Activated CD4-positive, alpha-beta T cell treated with anti-CD3 and anti-CD28 coated beads for 24 hours (primary cell): ENCODE results near the gene CAMSAP1.

Experiments
- DNase-seq, 2 donors: peaks; one replicate each; pipeline ENCODE4 v3.0.0-alpha.2; 2020; ENCODE audit warnings: low read depth in 2 of 2

The CAMSAP1 gene

DNA sequence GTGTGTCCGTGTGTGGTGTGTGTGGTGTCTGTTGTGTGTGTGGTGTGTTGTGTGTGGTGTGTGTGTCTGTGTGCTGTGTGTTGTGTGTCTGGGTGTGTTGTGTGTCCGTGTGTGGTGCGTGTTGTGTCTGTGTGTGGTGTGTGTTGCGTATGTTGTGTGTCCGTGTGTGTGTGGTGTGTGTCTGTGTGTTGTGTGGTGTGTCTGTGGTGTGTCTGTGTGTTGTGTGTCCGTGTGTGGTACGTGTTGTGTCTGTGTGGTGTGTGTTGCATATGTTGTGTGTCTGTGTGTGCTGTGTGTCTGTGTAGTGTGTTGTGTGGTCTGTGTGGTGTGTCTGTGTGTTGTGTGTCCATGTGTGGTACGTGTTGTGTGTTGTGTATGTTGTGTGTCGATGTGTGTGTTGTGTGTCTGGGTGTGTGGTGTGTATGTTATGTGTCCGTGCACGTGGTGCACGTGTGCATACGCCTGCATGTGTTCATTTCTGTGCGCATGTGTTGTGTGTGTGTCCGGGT lies 133.1 kb downstream of the CAMSAP1 start:
- no peak for DNase-seq

DNA sequence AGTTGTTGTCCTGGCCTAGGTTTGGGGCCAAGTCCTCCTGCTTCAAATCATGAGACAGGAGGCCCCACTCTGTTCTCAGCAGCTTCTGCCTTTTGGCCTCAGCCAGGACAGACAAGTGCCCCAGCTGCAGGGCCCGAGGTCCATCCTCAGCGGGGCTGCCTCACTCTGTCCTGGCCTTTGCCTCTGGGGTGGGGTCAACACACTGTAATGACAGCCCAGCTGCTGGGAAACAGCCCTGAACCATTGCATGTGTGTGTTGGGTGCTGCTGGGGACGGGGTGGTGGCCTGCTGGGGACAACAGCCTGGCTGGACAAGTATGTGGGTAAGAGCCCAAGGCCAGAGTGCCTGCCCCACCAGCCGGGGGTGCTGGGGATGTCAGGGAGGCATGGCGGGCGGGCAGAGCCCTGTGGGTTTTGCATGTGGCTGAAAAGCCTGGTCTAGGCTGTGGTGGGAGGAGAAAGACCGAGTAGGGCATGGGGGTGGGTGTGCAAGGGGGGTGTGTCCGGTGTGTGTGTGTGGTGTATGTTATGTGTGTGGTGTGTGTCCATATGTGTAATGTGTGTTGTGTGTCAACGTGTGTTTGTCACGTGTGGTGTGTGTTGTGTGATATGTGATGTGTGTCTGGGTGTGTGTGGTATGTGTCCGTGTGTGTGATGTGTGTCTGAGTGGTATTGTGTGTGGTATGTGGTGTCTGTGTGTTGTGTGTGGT lies 133.7 kb downstream of the CAMSAP1 start:
- no peak for DNase-seq

DNA sequence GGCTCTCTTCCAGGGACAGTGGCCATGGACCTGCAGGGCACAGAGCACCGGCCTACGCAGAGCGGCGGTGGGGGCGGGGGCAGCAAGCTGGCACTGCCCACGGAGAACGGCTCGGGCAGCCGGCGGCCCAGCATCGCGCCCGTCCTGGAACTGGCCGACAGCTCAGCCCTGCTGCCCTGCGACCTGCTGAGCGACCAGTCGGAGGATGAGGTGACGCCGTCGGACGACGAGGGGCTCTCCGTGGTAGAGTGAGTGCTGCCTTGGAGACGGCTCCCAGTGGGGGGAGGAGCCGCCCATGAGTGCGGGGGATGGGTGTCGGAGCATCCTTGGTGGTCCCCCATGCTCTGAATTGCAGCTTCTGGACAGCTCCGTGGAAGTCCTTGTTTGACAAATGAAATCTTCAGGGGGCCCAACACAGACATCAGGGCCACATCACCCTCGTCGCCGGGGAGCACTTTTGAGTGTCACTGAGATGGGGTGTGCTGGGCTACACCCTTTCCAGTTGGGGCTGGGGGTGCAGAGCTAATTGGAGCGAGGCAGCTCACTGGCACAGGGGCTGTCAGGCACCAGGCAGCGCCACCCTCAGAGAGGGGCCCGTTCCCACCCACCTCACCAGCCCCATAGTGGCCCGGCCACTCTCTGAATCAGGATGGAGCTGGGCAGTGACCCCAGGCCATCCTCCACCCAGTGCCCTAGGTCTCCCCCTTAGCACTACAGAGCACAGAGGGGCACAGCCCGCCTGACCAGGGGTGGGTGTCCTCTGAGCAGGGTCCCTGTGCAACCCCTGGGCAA lies 134.4 kb downstream of the CAMSAP1 start:
- no peak for DNase-seq

DNA sequence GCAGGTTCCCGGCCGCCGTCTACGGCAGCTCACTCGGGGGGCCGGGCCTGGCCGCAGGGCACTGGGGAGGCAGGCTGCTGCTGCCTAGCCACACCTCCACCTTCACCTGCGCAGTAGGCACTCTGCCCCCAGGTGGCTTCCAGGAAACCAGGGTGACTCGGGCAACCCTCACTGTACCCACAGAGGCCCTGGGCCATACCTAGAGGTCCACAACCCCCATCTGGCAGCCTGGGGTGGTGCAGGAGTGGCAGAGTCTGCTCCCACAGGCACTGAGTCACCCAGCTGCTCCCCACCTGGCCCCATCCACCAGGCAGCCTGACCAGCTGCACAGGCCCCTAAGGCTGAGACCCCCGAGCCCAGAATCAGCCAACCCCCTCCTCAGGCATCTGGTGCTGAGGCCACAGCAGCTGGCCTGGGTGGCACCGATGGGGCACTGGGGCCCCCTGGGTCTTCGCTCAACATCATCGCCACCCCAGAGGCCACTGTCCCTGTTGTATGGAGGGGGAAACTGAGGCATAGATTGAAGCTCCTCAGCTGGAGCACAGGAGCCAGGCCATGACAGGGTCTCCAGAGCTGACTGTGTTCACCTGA lies 135.2 kb downstream of the CAMSAP1 start:
- DNase-seq, result no peak

DNA sequence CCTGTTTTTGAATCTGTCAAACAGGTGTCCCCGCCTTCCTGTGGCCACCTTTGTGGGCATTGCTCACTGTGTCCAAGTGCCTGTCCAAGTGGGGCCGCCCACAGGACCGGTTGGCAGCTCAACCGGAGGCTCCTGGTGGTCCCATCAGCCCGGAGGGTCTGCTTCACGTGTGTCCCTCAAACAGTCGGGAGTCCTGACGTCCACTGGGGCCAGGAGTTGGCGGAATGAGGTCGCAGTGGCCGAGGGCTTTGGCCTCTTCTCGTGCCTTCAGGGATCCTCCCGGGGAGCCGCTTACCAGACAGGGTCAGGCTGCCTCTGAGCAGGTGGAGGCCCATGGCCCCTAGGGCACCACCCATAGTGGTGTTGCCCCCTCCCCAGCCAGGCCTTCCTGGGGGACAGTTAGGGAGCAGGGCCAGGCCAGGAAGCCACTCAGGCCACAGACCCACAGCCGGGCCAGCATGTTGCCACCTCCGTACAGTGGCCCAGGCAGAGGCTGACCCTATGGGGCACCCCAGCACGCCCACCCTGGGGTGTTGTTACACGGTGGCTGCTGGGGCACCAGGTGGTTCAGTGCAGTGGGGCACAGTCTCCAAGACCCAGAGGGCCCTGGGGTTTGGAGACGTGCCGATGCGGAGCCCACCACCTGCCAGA lies 135.8 kb downstream of the CAMSAP1 start:
- DNase-seq, result no peak

DNA sequence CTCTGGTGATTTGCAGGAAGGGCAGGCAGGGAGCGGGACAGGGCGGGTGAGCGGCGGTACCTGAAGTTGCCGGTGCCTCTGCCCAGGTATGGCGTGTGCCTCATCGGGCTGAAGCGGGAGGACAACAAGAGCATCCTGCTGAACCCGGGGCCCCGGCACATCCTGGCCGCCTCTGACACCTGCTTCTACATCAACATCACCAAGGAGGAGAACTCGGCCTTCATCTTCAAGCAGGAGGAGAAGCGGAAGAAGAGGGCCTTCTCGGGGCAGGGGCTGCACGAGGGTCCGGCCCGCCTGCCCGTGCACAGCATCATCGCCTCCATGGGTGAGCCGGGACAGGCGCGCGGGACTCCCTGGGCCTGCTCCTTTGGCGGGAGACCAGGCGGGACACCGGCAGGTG lies 136.6 kb downstream of the CAMSAP1 start:
- DNase-seq, result no peak

DNA sequence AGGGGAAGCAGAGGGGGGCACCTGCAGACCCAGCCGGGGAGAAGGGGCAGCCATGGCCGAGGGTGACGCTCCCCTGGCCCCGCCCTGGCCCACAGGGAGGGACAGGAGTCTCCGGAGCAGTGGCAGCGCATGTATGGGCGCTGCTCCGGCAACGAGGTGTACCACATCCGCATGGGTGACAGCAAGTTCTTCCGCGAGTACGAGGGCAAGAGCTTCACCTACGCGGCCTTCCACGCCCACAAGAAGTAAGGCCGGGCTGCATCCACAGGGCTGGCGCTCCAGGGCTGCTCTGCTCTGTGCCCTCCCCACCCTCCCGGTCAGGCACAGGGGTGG lies 137.2 kb downstream of the CAMSAP1 start:
- DNase-seq, result no peak

DNA sequence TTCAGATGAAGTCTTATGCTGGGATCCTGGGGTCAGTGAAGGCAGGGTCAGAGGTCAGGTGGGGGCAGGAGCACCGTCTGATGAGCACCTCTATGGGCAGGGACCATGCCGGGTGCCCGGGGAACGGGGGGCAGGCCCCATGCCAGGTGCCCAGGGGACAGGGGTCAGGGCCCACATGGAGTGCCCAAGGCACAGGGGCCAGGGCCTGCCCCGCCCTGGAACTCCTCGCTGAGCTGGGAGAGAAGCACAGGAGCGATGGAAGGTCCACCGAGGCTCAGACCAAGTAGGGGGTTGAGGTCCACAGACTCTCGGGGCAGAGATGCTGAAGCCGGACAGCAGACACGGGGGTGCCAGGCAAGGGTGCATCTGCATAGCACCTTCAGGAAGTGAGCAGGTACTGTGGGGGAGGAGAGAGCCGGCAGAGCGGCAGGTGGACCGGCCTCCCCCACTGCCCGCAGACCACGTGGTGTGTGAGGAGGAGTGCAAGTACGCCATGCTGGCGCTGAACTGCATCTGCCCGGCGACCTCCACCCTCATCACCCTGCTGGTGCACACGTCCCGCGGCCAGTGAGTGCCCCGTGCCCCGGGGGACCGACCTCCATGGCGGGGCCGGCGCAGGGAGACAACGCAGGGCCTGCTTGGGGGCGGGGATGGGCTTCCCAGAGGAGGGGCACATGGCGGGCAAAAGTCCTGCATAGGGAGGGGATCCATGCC lies 137.7 kb downstream of the CAMSAP1 start:
- no peak for DNase-seq

DNA sequence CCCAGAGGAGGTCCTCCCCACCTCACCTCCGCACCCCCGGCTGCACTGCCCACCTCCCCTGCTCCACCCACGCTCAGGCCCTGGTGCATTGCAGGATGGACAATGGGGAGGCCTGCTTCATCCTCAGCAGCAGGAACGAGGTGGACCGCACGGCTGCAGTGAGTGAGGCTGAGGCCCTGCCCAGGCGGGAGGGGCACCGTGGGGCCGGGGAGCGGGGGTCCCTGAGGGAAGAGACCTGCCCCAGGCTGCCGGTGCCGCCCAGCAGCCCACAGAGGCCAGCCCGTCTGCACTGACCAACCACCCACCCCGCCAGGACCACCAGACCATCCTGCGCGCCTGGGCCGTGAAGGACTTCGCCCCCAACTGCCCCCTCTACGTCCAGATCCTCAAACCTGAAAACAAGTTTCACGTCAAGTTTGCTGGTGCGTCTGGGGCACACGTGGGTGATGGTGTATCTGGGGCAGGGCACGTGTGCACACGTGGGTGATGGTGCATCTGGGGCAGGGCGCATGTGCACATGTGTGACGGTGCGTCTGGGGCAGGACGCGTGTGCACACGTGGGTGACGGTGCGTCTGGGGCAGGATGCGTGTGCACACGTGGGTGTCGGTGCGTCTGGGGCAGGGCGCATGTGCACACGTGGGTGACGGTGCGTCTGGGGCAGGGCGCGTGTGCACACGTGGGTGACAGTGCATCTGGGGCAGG lies 138.7 kb downstream of the CAMSAP1 start:
- no peak for DNase-seq

DNA sequence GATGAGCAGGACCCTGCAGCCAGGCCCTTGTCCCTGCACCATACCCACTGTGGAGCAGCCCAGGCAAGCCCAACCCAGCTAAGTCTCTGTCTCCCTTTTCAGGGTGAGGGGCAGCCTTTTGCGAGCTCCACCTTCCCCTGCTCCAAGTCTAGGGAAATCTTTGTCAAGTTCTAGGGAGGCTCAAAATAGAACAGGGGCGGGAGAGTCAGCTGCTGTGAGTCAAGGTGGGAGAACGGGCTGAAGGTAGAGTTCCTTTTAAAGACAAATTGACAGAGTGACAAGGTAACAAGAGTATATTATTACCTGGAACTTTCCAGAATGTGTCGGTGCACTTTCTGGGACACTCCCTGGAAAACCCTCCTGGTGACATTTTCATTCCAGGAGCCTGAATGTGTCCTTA lies 140.6 kb downstream of the CAMSAP1 start:
- DNase-seq, result no peak

DNA sequence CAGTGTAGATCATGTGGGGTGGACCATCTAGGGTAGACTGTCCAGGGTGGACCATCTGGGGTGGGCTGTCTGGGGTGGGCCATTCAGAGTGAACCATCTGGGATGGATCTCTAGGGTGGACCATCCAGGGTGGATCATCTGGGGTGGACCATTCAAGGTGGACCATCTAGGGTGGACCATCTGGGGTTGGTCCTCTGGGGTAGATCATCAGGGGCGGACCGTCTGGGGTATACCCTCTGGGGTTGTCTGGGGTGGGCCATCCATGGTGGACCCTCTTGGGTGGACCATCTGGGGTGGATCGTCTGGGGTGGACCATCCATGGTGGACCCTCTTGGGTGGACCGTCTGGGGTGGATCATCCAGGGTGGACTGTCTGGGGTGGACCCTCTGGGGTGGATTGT lies 141.1 kb downstream of the CAMSAP1 start:
- no peak for DNase-seq

DNA sequence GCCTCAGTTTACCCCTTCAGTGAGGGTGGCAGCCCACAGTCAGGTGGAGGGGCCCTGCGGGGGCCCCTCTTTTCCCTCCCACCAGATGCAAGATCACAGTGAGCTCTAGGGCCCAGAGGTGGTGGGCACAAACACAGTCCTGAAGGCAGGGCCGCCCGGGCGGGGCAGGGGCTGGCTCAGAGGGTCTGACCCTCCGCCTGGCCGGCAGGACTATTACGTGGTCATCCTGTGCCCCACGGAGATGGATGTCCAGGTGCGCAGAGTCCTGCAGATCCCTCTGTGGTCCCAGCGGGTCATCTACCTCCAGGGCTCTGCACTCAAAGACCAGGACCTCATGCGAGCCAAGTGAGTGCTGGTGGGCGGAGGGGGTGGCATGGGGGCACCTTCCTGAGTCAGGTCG lies 141.9 kb downstream of the CAMSAP1 start:
- no peak for DNase-seq

DNA sequence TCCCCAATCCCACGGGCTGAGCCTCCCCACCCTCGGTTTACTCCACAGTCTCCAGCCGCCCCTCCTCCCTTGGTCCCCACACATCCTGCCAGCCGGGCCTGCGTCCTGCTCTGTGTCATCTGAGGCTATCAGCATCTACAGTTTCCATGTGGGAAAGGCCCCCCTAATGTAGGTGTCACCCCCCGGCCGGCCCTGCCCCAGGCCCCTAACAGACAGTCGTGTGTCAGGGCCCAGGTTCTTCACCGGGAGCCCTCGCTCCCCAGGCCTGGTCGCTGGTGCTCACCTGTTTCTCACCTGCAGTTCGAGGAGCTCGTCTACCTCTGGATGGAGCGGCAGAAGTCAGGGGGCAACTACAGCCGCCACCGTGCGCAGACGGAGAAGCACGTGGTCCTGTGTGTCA lies 142.6 kb downstream of the CAMSAP1 start:
- no peak for DNase-seq

DNA sequence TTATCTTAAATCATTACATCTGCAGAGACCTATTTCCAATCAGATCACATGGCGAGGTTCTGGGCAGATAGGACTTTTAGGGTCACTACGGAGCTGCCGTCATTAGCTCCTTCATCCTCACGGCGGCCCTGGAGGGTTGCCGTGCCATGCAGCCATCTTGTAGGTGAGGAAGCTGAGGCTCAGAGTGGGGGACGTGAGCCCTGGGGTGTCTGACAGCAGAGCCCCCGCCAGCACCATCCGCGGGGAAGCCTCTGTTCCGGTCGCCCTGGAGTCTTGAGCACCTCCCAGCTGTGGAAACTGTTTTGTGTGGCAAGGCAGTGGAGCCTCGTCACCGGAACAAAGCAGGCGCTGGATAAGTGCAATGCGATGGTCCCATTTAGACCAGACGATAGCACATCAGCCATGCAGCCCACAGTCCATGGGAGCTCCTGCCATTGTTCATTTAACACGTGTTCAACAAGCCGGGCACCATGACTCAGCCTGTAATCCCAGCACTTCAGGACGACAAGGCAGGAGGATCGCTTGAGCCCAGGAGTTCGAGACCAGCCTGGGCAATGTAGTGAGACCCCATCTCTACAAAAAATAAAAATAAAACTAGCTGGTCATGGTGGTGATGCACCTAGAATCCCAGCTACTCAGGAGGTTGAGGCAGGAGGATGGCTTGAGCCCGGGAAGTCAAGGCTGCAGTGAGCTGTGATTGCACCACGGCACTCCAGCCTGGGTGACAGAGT lies 143.5 kb downstream of the CAMSAP1 start:
- DNase-seq, result no peak

DNA sequence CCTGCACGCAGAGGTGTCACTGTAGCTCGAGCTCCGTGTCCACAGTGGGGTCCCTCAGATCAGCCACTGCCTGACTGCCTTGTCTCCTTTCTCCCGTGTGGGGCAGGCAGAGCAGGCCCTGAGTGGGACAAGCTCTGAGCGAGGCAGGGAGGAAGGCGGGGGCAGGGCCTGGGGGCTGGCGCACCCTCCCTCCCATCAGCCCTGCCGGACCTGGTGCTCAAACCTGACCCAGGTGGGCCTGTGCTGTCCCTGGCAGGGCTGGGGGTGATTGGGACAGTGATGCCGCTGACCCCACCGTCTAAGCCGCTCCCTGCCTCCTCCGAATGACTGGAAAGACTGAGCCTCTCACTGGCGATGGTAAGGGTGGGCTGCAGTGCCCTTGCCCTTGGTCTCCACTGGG lies 144.4 kb downstream of the CAMSAP1 start:
- no peak for DNase-seq

DNA sequence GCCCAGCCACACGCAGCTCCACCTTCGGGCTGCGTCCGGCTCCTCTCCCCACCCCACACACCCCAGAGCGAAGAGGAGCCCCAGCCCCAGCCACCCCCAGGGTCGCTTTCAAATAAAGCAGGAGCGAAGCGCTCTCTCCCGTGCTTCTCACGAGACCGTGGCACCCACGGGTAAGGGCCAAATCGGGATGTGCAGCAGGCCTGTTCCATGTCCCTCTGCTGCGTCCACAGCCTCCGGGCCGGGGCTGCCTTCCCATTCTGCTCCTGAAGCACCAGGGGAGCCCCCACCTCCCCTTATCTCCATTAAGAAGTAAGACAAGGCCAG lies 145.5 kb downstream of the CAMSAP1 start:
- no peak for DNase-seq

DNA sequence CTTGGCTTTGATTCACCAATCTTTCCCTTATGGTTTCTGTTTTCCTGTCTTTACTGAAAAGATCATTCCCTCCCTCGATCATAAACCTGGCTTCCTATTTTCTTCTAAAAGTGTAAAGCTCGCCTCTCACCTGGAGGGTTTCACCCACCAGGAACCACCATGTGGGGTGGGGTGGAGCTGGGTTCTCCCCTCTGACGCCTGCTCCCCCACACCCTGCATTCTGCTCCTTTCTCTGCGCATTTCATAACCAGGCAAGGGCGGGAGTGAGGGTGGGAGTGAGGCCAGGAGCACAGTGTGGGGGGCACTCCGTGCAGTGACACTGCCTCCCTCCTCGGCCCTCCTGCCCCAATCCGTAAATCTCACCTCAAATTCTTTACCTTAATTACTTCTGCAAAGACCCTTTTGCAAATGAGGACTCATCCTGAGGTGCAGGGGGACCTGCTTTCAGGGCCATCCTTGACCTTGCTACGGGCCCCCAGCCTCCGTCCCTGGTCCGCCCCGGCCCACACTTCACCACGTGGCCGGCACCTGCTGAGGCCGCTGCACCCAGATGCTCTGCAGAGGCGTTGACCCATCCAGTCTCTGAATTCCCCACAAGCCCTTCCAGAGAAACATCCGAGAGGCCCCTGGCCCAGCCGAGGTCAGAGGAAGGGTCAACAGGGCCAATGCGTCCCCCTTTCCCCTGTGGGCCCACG lies 146.0 kb downstream of the CAMSAP1 start:
- no peak for DNase-seq

DNA sequence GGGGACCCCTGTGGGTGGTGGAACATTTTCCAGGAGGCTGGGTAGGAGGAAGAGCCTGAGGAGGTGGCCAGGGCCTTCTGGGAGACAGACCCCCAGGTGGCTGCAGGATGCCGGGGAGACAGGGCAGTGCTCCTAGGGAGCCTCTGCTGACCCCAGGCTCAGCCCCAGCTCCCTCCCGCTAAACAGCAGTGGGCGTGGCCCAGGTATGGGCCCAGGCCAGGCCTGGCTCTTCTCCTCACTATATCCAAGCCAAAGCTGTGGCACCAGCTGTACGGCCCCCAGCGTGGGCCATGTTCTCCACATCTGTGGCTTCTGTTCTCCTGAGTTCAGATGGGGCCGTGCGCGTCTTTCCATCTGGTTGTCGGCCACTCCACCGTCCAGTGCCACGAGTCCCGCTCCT lies 146.9 kb downstream of the CAMSAP1 start:
- no peak for DNase-seq

DNA sequence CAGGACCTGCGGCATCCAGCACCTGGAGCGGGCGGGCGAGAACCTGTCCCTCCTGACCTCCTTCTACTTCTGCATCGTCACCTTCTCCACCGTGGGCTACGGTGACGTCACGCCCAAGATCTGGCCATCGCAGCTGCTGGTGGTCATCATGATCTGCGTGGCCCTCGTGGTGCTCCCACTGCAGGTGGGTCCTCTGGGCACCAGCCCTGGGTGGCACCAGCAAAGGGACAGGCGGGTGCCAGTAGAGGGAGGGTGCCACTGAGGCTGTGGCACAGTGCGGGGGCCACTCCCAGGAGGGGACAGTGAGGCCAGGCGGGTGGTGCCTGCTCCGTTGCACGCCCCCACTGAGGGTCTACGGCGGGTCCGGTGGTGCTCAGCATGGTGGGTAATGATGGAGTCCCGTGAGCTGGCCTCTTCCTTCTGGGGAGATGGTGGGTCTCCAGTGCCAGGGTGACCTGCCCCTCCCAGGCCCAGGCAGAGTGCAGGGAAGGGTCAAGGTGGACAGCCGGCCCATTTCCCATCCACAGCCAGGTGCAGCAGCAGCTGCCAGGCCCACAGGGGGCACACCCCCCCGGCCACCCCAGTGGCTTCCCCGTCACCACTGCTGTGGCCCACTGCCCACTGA lies 147.6 kb downstream of the CAMSAP1 start:
- no peak for DNase-seq

DNA sequence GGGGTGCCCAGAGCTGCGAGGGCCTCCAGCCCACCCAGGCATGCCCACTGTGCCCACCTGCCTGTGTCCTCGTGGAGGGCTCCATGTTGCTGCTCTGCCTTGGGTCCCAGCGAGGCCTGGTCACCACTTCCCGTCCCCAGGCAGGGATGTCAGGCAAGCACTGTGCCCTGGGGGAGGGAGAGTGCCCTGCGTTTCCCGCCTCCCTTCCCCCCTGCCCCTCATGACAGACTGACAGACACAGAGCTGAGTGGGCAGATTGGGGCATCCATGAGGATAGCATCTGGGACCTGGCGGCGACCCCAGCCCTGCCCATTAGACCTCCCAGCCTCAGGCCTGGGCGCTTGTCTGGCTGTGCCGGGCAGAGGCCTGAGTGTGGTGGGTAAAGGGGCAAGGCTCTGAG lies 148.5 kb downstream of the CAMSAP1 start:
- no peak for DNase-seq
